Activated T-cell treated with anti-CD3 and anti-CD28 coated beads, Interleukin-2, amount 50 U/mL, for 48 hours (primary cell): ENCODE data around the gene APOL2.
"Not testable (repeated sequence)": the region's sequence is repeated elsewhere in the genome, so short reads cannot be mapped to it uniquely, and the experiment has no call there.

ENCODE experiments used
- DNase-seq, 2 experiments: peaks; one replicate each; pipeline ENCODE4 v3.0.0-alpha.2; 2020

Gene APOL2

GRCh38 chr22:36196254-36197064, 42.9 kb downstream of the APOL2 start:
- no peak for DNase-seq

- peak; percentile 50 to 62 for DNase-seq
Observed at GRCh38 chr22:36194971-36195370, 44.4 kb downstream of the APOL2 start.

GRCh38 chr22:36194385-36194784, 44.9 kb downstream of the APOL2 start:
- DNase-seq: no peak

- no peak for DNase-seq
Observed at GRCh38 chr22:36193577-36193976, 45.8 kb downstream of the APOL2 start.

GRCh38 chr22:36193171-36193570, 46.2 kb downstream of the APOL2 start:
- DNase-seq: no peak

GRCh38 chr22:36192542-36192941, 46.8 kb downstream of the APOL2 start:
- no peak for DNase-seq

- no peak for DNase-seq
Observed at GRCh38 chr22:36191106-36191836, 48.1 kb downstream of the APOL2 start.

- not testable (repeated sequence) for DNase-seq
Observed at GRCh38 chr22:36187862-36188261, 51.5 kb downstream of the APOL2 start.

- no peak for DNase-seq
Observed at GRCh38 chr22:36185828-36186624, 53.3 kb downstream of the APOL2 start.

- no peak for DNase-seq
Observed at GRCh38 chr22:36184433-36185025, 54.8 kb downstream of the APOL2 start.

- DNase-seq: no peak
Observed at GRCh38 chr22:36183446-36183845, 55.9 kb downstream of the APOL2 start.

- no peak for DNase-seq
Observed at GRCh38 chr22:36182857-36183256, 56.5 kb downstream of the APOL2 start.

GRCh38 chr22:36182056-36182455, 57.3 kb downstream of the APOL2 start:
- DNase-seq: no peak

- DNase-seq: no peak
Observed at GRCh38 chr22:36180928-36181327, 58.4 kb downstream of the APOL2 start.

- DNase-seq: peak; percentile 90
Observed at GRCh38 chr22:36180038-36180880, 59.1 kb downstream of the APOL2 start.

- DNase-seq: no peak
Observed at GRCh38 chr22:36177160-36177559, 62.2 kb downstream of the APOL2 start.
